B cell (primary cell): ENCODE data around the gene SHANK1. TPM values are rescaled to one million over a fixed set of nuclear protein-coding genes. Genes with fewer than 3 reads are reported as not detected.

Experiments used
- ATAC-seq: fragments of 200-7000 bp; cut with Tn5 transposase; one replicate; pipeline ENCODE4 v1.10.0; 2021; ENCODE audit warnings: low read depth, mild to moderate bottlenecking, moderate number of reproducible peaks, moderate library complexity
- CTCF ChIA-PET: fragments of 350-600 bp; sonication (Branson Sonifier 250); formaldehyde crosslinking; loops from one replicate; lab custom pipeline; 2021; ENCODE audit warnings: antibody characterized with exemption, inconsistent platforms; lab: Charles Lee
- POLR2A ChIA-PET: fragments of 350-600 bp; sonication (Branson Sonifier 250); formaldehyde crosslinking; loops from one replicate; lab custom pipeline; 2021; ENCODE audit warnings: antibody characterized with exemption; lab: Charles Lee
- DNase-seq: peaks from one replicate; pipeline ENCODE4 v3.0.0; 2013
- H2AFZ ChIP-seq: 2 replicates; pipeline ENCODE4 v1.6.1; 2012; ENCODE audit warnings: mild to moderate bottlenecking, low read depth, low read length; ENCODE audit not compliant: insufficient read depth, poor library complexity, severe bottlenecking
- H3K27ac ChIP-seq, 2 donors: 1 replicate in 1 of 2; 2 replicates in 1 of 2; pipeline ENCODE4 v1.5.1; 2012 to 2013; ENCODE audit warnings: low read length in 2 of 2, mild to moderate bottlenecking in 2 of 2, moderate library complexity in 1 of 2
- H3K27me3 ChIP-seq, 4 experiments: fragments of 200-600 bp in 1 of 4; sonication (generic) in 1 of 4; replicated peaks in 1 of 4; 1 replicate in 2 of 4; 2 replicates in 2 of 4; pipeline versions ENCODE4 v1.6.1 to v1.7.0; 2013 to 2016; ENCODE audit warnings: low read length in 3 of 4, mild to moderate bottlenecking in 2 of 4, mixed read lengths in 1 of 4, moderate library complexity in 1 of 4; ENCODE audit not compliant: insufficient read depth in 4 of 4, control insufficient read depth in 3 of 4; ENCODE audit errors: control extremely low read depth in 1 of 4
- H3K36me3 ChIP-seq, 2 experiments: replicated peaks in 1 of 2; 1 replicate in 1 of 2; 2 replicates in 1 of 2; pipeline versions ENCODE4 v1.6.1 to v1.7.1; 2013; ENCODE audit warnings: low read length in 1 of 2; ENCODE audit not compliant: insufficient read depth in 2 of 2, control insufficient read depth in 1 of 2; ENCODE audit errors: control extremely low read depth in 1 of 2, extremely low read depth in 1 of 2
- H3K4me1 ChIP-seq, 2 donors: fragments of 200-600 bp in 1 of 2; sonication (generic) in 1 of 2; 1 replicate in 1 of 2; 2 replicates in 1 of 2; pipeline versions ENCODE4 v1.5.1 to v1.6.1; 2013 to 2017; ENCODE audit warnings: low read length in 2 of 2; ENCODE audit not compliant: control insufficient read depth in 2 of 2, insufficient read depth in 2 of 2
- H3K4me2 ChIP-seq: replicated peaks from 2 replicates; pipeline ENCODE3; 2012; ENCODE audit warnings: mild to moderate bottlenecking, low read depth, low read length; ENCODE audit not compliant: poor library complexity, severe bottlenecking
- H3K4me3 ChIP-seq, 5 experiments: fragments of 200-600 bp in 1 of 5; sonication (generic) in 1 of 5; 1 replicate in 3 of 5; 2 replicates in 2 of 5; pipeline versions ENCODE4 v1.5.1 to v1.7.0; 2011 to 2016; ENCODE audit warnings: low read length in 4 of 5, mild to moderate bottlenecking in 4 of 5, low read depth in 2 of 5, control low read depth in 1 of 5, moderate library complexity in 1 of 5; ENCODE audit not compliant: insufficient read depth in 1 of 5; ENCODE audit errors: control extremely low read depth in 1 of 5, extremely low read depth in 1 of 5
- H3K79me2 ChIP-seq: fragments of 200-600 bp; sonication (generic); one replicate; pipeline ENCODE4 v1.6.0; 2016; ENCODE audit warnings: low read length; ENCODE audit not compliant: control insufficient read depth, insufficient read depth
- H3K9ac ChIP-seq: fragments of 200-600 bp; sonication (generic); 2 replicates; pipeline ENCODE4 v1.6.1; 2017; ENCODE audit warnings: mild to moderate bottlenecking, low read length, moderate library complexity
- H3K9me3 ChIP-seq, 3 donors: one replicate each; pipeline versions ENCODE4 v1.6.1 to v1.7.1; 2013; ENCODE audit warnings: low read length in 2 of 3; ENCODE audit not compliant: control insufficient read depth in 2 of 3, insufficient read depth in 1 of 3; ENCODE audit errors: control extremely low read depth in 1 of 3
- H4K20me1 ChIP-seq: 2 replicates; pipeline ENCODE4 v1.6.0; 2012; ENCODE audit warnings: mild to moderate bottlenecking, low read length; ENCODE audit not compliant: insufficient read depth, control insufficient read depth, poor library complexity, severe bottlenecking
- H3K27ac Mint-ChIP-seq: one replicate; pipeline ENCODE4 v1.8.0; 2021; ENCODE audit warnings: mixed read lengths
- H3K27me3 Mint-ChIP-seq: one replicate; pipeline ENCODE4 v1.8.0; 2021; ENCODE audit warnings: mixed read lengths
- H3K4me1 Mint-ChIP-seq: one replicate; pipeline ENCODE4 v1.8.0; 2021; ENCODE audit warnings: mixed read lengths
- H3K4me3 Mint-ChIP-seq: one replicate; pipeline ENCODE4 v1.8.0; 2021; ENCODE audit warnings: mixed read lengths
- H3K9me3 Mint-ChIP-seq: one replicate; pipeline ENCODE4 v1.8.0; 2022; ENCODE audit warnings: mixed read lengths; ENCODE audit not compliant: insufficient read depth
- CTCF ChIP-seq: fragments of 200-600 bp; IDR thresholded peaks from one replicate; pipeline ENCODE4 v1.8.0; 2022; ENCODE audit warnings: antibody characterized with exemption, mild to moderate bottlenecking
- EZH2 ChIP-seq: IDR thresholded peaks from 2 replicates; pipeline ENCODE4 v1.6.1; 2012; ENCODE audit warnings: borderline replicate concordance, low read depth, mild to moderate bottlenecking, moderate library complexity, low read length; ENCODE audit not compliant: insufficient read depth, poor library complexity, severe bottlenecking
- WGBS: methylation state at CpG from one replicate; pipeline ENCODE4 v1.1.5; 2013; ENCODE audit warnings: missing lambda C conversion rate; ENCODE audit not compliant: insufficient coverage; 5-methylcytosine and 5-hydroxymethylcytosine counted together
- intact Hi-C: fragments of 100-400 bp; cut with micrococcal nuclease; formaldehyde crosslinking; loops from one replicate; pipeline ENCODE4 v1.10.0; 2022
- polyA plus RNA-seq: library from polyadenylated mRNA; depleted of rRNA; stranded (reverse); fragments of >200 nt; gene quantifications from 2 replicates; pipeline ENCODE4 v1.2.3, GENCODE V29; 2012
- total RNA-seq, 2 donors: library from RNA; stranded (reverse); fragments of 120-200 nt in 1 of 2; gene quantifications; 1 replicate in 1 of 2; 2 replicates in 1 of 2; pipeline versions ENCODE4 v1.2.3 to v1.2.4, GENCODE V29; 2013 to 2022

SHANK1 gene
- total and polyA plus RNA-seq, 2 donors (not counting 1 experiment from before 2014, with no cell fraction given), result not detected

DNA sequence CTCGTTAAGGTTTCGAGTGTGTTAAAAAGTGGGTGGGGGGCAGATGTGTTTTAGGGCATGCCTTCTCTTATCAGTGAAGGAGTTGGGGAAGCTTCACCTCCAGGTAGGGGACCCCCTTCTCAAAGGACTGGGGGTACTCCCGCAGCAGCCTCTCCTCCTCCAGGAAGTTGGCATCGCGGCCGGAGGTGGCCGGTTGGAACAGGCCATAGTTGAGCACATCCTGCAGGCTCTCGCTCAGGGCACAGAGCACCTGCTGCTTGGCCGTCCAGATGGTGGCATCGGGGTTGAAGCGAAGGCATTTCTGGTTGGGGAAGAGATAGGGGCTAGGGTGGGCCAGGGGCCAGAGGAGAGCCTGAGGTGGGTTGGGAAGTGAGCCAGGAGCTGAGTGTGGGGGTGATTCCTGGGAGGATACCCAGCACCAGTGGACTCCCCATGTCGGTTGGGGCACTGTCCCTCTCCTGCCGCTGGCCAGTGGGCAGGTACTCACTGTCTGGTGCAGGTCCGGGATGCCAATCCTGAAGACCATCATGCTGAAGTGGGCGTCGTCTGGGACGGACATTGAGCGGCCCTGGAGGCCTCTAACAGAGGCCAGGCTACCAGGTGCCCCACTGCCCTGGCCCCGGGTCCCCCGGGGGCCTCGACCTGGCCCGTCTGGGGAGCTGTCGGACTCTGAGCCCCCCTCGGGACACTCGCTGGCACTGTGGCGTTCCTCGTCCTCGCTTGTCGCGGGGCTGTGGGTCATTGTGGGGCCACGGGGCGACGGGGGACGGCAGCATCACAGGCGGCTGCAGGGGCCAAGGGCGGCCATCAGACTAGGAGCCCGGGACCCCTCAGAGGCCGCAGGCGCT is 3.2 kb downstream of the SHANK1 start:
- POLR2A ChIA-PET, result no interaction called here

More for the DNA sequence above, 3.2 kb downstream of the SHANK1 start:
- H3K9me3 Mint-ChIP-seq, result no peaks in the 10 kb centered on the region
- Histone ChIP-seq H3K9ac (no peak overlapping the region), H4K20me1 (no peaks in the 10 kb centered on the region), H3K27ac (no peak overlapping the region), H3K4me2 (no peak overlapping the region), H2AFZ (no peak overlapping the region), H3K27me3 (peaks cover 0 to 54% (median 9%) of the 10 kb centered on the region in 4 experiments), H3K4me3 (no peak overlapping the region), H3K9me3 (peaks cover 0 to 4% (median 0%) of the 10 kb centered on the region in 3 donors), H3K36me3 (no peaks in the 10 kb centered on the region), H3K79me2 (no peaks in the 10 kb centered on the region), H3K4me1 (peaks cover 11 to 15% of the 10 kb centered on the region in 2 donors)
- H3K4me1 Mint-ChIP-seq, result peaks cover 18% of the 10 kb centered on the region
- 89% methylated on average over 33 of the region's 39 CpGs for WGBS
- H3K27me3 Mint-ChIP-seq, result peaks cover 59% of the 10 kb centered on the region
- no peak overlapping the region for H3K27ac Mint-ChIP-seq
- intact Hi-C loops, result no loop called here
- DNase-seq, result no peak
- H3K4me3 Mint-ChIP-seq, result no peak overlapping the region
- ATAC-seq, result no peak
- CTCF ChIA-PET, result no interaction called here
- TF ChIP-seq EZH2 (no peak), CTCF (no peak)
